GM12878 (cell line): Measurements from ENCODE around the gene FXYD4. TPM values are rescaled to one million over a fixed set of nuclear protein-coding genes. Genes with fewer than 3 reads are reported as not detected.

Experiments used
- ATAC-seq: fragments of 200-7000 bp; cut with Tn5 transposase; 3 replicates; pipeline ENCODE4 v1.9.1; 2020; ENCODE audit warnings: mild to moderate bottlenecking, moderate library complexity
- BruUV-seq: library from RNA; stranded (reverse); fragments of 400-500 nt; replicated peaks from 2 replicates; lab custom pipeline; 2021; lab: Mats Ljungman, UMichigan
- CTCF ChIA-PET: fragments of 300-600 bp; sonication (Branson Sonifier 250); formaldehyde crosslinking; extraction: SDS; loops from one replicate; lab custom pipeline; 2021; ENCODE audit warnings: inconsistent platforms; lab: Yijun Ruan, JAX
- POLR2A ChIA-PET: fragments of 350-600 bp; formaldehyde crosslinking; extraction: SDS; loops from one replicate; lab custom pipeline; 2021; ENCODE audit warnings: inconsistent platforms; lab: Charles Lee
- RAD21 ChIA-PET: fragments of 300-600 bp; sonication (Branson Sonifier 250); formaldehyde crosslinking; loops from one replicate; lab custom pipeline; 2023; ENCODE audit warnings: antibody characterized with exemption; ENCODE audit not compliant: unreplicated experiment; lab: Charles Lee
- SMC1A ChIA-PET: fragments of 300-600 bp; sonication (Branson Sonifier 250); formaldehyde crosslinking; loops from one replicate; lab custom pipeline; 2023; ENCODE audit not compliant: unreplicated experiment, uncharacterized antibody; lab: Charles Lee
- DNase-seq: peaks from one replicate; pipeline ENCODE4 v3.0.0-alpha.2; 2011; ENCODE audit warnings: low read depth, low spot score
- FAIRE-seq: peaks from 3 replicates; lab custom pipeline; 2011; peaks lifted over from hg19 to GRCh38; lab: Jason Lieb, UNC
- H2AFZ ChIP-seq: 2 replicates; pipeline ENCODE4 v1.6.0; 2011; ENCODE audit warnings: low read depth, low read length, control low read depth; ENCODE audit not compliant: control insufficient read depth
- H3K27ac ChIP-seq: 2 replicates; pipeline ENCODE4 v1.5.1; 2011; ENCODE audit warnings: control low read depth; ENCODE audit not compliant: control insufficient read depth, insufficient read depth
- H3K27me3 ChIP-seq, 2 experiments: replicated peaks in 1 of 2; 2 replicates each; pipeline versions ENCODE4 v1.6.0 to v1.6.1; 2011; ENCODE audit warnings: low read length in 1 of 2; ENCODE audit not compliant: control insufficient read depth in 2 of 2, insufficient read depth in 2 of 2
- H3K36me3 ChIP-seq, 2 experiments: 2 replicates each; pipeline ENCODE4 v1.5.1; 2011; ENCODE audit warnings: low read length in 1 of 2; ENCODE audit not compliant: control insufficient read depth in 2 of 2, insufficient read depth in 2 of 2
- H3K4me1 ChIP-seq: 2 replicates; pipeline ENCODE4 v1.6.1; 2011; ENCODE audit warnings: mild to moderate bottlenecking, low read length, moderate library complexity, mixed read lengths; ENCODE audit not compliant: control insufficient read depth, insufficient read depth
- H3K4me2 ChIP-seq: 2 replicates; pipeline ENCODE4 v1.6.0; 2011; ENCODE audit warnings: control low read depth; ENCODE audit not compliant: control insufficient read depth, insufficient read depth
- H3K4me3 ChIP-seq: fragments of 200-600 bp; sonication (generic); 2 replicates; pipeline ENCODE4 v1.5.1; 2016
- H3K79me2 ChIP-seq: 2 replicates; pipeline ENCODE4 v1.6.0; 2011; ENCODE audit warnings: low read length; ENCODE audit not compliant: control insufficient read depth, insufficient read depth
- H3K9ac ChIP-seq: 2 replicates; pipeline ENCODE4 v1.8.0; 2011; ENCODE audit warnings: low read length, control low read depth, mixed read lengths; ENCODE audit not compliant: control insufficient read depth, insufficient read depth
- H3K9me3 ChIP-seq: replicated peaks from 3 replicates; pipeline ENCODE4 v1.5.1; 2011; ENCODE audit warnings: mild to moderate bottlenecking, low read length; ENCODE audit not compliant: control insufficient read depth, insufficient read depth
- H4K20me1 ChIP-seq: 2 replicates; pipeline ENCODE4 v1.6.0; 2011; ENCODE audit not compliant: control insufficient read depth, insufficient read depth
- BRCA1 ChIP-seq: IDR thresholded peaks from 2 replicates; pipeline ENCODE4 v1.6.1; 2011; ENCODE audit warnings: low read depth, low read length, improper control_type of control experiment
- CBX5 ChIP-seq: sonication (generic); IDR thresholded peaks from 2 replicates; pipeline ENCODE4 v1.6.1; 2016; ENCODE audit warnings: low read depth, moderate library complexity, mild to moderate bottlenecking, inconsistent platforms
- CHD2 ChIP-seq: IDR thresholded peaks from 2 replicates; pipeline ENCODE4 v1.6.1; 2011; ENCODE audit warnings: low read depth, low read length, improper control_type of control experiment, borderline replicate concordance
- CREM ChIP-seq: IDR thresholded peaks from 2 replicates; pipeline ENCODE4 v1.6.1; 2014; ENCODE audit warnings: antibody characterized with exemption, low read depth
- EZH2 ChIP-seq: IDR thresholded peaks from 2 replicates; pipeline ENCODE4 v1.6.1; 2012; ENCODE audit warnings: low read depth, mild to moderate bottlenecking, control low read depth, inconsistent platforms, low read length, borderline replicate concordance; ENCODE audit not compliant: control insufficient read depth
- HDAC6 ChIP-seq: fragments of 200-600 bp; sonication (generic); IDR thresholded peaks from one replicate; pipeline ENCODE4 v1.8.0; 2017; ENCODE audit warnings: antibody characterized with exemption; ENCODE audit not compliant: unreplicated experiment
- POLR2AphosphoS2 ChIP-seq: IDR thresholded peaks from 2 replicates; pipeline ENCODE4 v1.6.1; 2011; ENCODE audit warnings: low read depth, mild to moderate bottlenecking, low read length, improper control_type of control experiment, moderate library complexity
- POLR2AphosphoS5 ChIP-seq: IDR thresholded peaks from 2 replicates; pipeline ENCODE4 v1.6.1; 2011; ENCODE audit warnings: mild to moderate bottlenecking, low read length, inconsistent platforms
- SIN3A ChIP-seq: IDR thresholded peaks from 2 replicates; pipeline ENCODE4 v1.6.1; 2012; ENCODE audit warnings: low read depth, low read length, improper control_type of control experiment
- SREBF2 ChIP-seq: IDR thresholded peaks from 2 replicates; pipeline ENCODE4 v1.6.1; 2012; ENCODE audit warnings: mild to moderate bottlenecking, low read length
- STAT3 ChIP-seq: IDR thresholded peaks from 2 replicates; pipeline ENCODE4 v1.6.1; 2011; ENCODE audit warnings: low read depth, low read length, improper control_type of control experiment
- YBX1 ChIP-seq: fragments of 450-650 bp; IDR thresholded peaks from 2 replicates; pipeline ENCODE4 v1.6.1; 2016; ENCODE audit warnings: antibody characterized with exemption
- WGBS: methylation state at CpG from one replicate; pipeline ENCODE4 v1.1.6; 2016; ENCODE audit warnings: low lambda C conversion rate; ENCODE audit not compliant: insufficient replicate concordance, insufficient coverage; ENCODE audit errors: missing lambda C conversion rate; 5-methylcytosine and 5-hydroxymethylcytosine counted together
- in situ Hi-C: fragments of 300-500 bp; cut with MboI; formaldehyde crosslinking; loops from 9 replicates; pipeline ENCODE4 v1.14.3; 2018; ENCODE audit warnings: mixed read lengths
- intact Hi-C: fragments of 100-400 bp; cut with micrococcal nuclease; formaldehyde crosslinking; loops from one replicate; pipeline ENCODE4 v1.14.2; 2022; ENCODE audit not compliant: unreplicated experiment
- polyA plus RNA-seq, 11 experiments: library from polyadenylated mRNA; depleted of rRNA in 4 of 11; unstranded in 6 of 11; stranded (reverse) in 5 of 11; fragments of >200 nt; fragmentation: Nextera tagmentation in 4 of 11; fragmentation: Illumina TruSeq in 1 of 11; extraction: Ambion mirVana in 4 of 11; extraction: Trizol in 1 of 11; gene quantifications; 1 replicate in 1 of 11; 2 replicates in 10 of 11; pipeline versions ENCODE4 v1.2.1 to v1.2.3, GENCODE V29; 2011 to 2016; ENCODE audit warnings: inconsistent platforms in 2 of 11, missing spikeins in 2 of 11, low read depth in 1 of 11
- total RNA-seq, 4 experiments: library from RNA; depleted of rRNA in 3 of 4; stranded (reverse); fragments of >200 nt in 3 of 4; fragmentation: Illumina TruSeq in 1 of 4; extraction: Trizol in 1 of 4; gene quantifications; 2 replicates each; pipeline versions ENCODE4 v1.2.1 to v1.2.3, GENCODE V29; 2013 to 2021
- TF ChIP-seq, protein P1 (sequence below): IDR thresholded peaks from 2 replicates; pipeline ENCODE4 v1.6.1; 2012; ENCODE audit warnings: low read depth, low read length, improper control_type of control experiment

The FXYD4 gene
- total and polyA plus RNA-seq, 10 of the 15 experiments (the other 5 are each of a cell fraction or from before 2014, with no cell fraction given): not detected

DNA sequence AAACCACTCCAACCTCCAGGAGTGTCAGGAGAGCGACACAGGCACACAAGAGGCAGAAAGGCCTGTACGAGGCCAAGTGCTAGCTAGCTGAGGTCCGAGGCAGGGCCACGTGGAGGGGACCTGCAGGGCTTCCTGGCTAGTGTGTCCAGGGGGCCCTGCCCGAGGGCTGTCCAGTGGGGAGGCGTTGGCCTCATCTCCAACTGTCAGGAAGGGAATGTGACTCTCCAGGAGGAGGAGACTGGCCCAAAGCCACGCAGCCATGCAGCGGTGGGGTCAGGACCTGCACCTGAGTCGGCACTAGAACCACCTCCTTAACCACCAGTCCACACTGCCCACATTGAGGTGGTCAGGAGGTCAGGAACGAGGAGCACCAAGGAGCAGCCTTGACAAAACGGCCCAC is 32.3 kb upstream of the FXYD4 start (continued):
- no peak for TF ChIP-seq STAT3
- no peak for TF ChIP-seq HDAC6
- TF ChIP-seq CHD2: no peak
- TF ChIP-seq, protein P1, sequence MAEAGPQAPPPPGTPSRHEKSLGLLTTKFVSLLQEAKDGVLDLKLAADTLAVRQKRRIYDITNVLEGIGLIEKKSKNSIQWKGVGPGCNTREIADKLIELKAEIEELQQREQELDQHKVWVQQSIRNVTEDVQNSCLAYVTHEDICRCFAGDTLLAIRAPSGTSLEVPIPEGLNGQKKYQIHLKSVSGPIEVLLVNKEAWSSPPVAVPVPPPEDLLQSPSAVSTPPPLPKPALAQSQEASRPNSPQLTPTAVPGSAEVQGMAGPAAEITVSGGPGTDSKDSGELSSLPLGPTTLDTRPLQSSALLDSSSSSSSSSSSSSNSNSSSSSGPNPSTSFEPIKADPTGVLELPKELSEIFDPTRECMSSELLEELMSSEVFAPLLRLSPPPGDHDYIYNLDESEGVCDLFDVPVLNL: no peak

DNA sequence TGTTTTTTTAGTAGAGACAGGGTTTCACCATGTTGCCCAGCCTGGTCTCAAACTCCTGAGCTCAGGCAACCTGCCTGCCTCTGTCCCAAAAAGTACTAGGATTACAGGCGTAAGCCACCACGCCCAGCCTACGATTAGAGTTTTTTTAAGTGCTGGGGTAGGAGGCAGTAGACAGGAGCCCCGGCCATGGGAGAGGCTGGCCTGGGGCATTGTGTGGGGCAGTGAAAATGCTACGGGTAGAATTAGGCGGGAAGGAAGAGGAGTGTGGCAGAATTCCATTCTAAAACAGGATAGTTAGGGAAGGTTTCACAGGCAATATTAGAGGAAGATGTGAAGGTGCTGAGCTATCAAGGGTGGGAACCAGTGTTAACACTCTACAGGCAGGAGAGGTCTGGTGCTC is 31.3 kb upstream of the FXYD4 start:
- H3K79me2 ChIP-seq: no peaks in the 10 kb centered on the region
- in situ Hi-C loops: no loop called here
- no TSS peak for BruUV-seq
- TF ChIP-seq SIN3A (no peak), HDAC6 (no peak), CBX5 (no peak), SREBF2 (no peak), POLR2AphosphoS5 (no peak), YBX1 (no peak), BRCA1 (no peak), POLR2AphosphoS2 (no peak), EZH2 (no peak), CREM (no peak)
- ChIA-PET POLR2A (no interaction called here), RAD21 (no interaction called here), CTCF (no interaction called here), SMC1A (no interaction called here)
- 45% methylated on average over 6 of the region's 6 CpGs for WGBS
- intact Hi-C loops: loop anchor here (10.0 kb wide), 1 partner anchor 135 kb away; no protein-coding TSS in a partner anchor
- DNase-seq (no peak), ATAC-seq (no peak), FAIRE-seq (no peak)
- no peak overlapping the region for H3K4me2 ChIP-seq
- no peaks in the 10 kb centered on the region for H3K4me1 ChIP-seq
- no peaks in the 10 kb centered on the region for H3K36me3 ChIP-seq
- no peak overlapping the region for H3K4me3 ChIP-seq
- H3K9me3 ChIP-seq: no peaks in the 10 kb centered on the region
- H3K27ac ChIP-seq: no peak overlapping the region
- no peak overlapping the region for H3K9ac ChIP-seq
- H2AFZ ChIP-seq: no peak overlapping the region
- H3K27me3 ChIP-seq: no peaks in the 10 kb centered on the region; a peak in 1 of 4 replicates
- no peaks in the 10 kb centered on the region for H4K20me1 ChIP-seq
